SK-N-SH (cell line): ENCODE measurements around the gene IRF2BP1. TPM values are rescaled to one million over a fixed set of nuclear protein-coding genes. Genes with fewer than 3 reads are reported as not detected.

Experiments used
- CTCF ChIA-PET: fragments of 300-600, 350-600 bp; formaldehyde crosslinking; extraction: SDS; loops from one replicate; lab custom pipeline; 2021; lab: Yijun Ruan, JAX
- POLR2A ChIA-PET: fragments of 350-600 bp; sonication (Branson Sonifier 250); formaldehyde crosslinking; extraction: SDS; loops from one replicate; lab custom pipeline; 2020; ENCODE audit warnings: antibody characterized with exemption, inconsistent platforms; lab: Yijun Ruan, JAX
- DNase-seq: peaks from one replicate; pipeline ENCODE4 v3.0.0; 2012
- H2AFZ ChIP-seq: fragments of 200-600 bp; sonication (generic); 2 replicates; pipeline ENCODE4 v1.8.1; 2016; ENCODE audit warnings: antibody characterized with exemption, mild to moderate bottlenecking, low read depth
- H3F3A ChIP-seq: fragments of 200-600 bp; sonication (generic); replicated peaks from 2 replicates; pipeline ENCODE3; 2016; ENCODE audit warnings: antibody characterized with exemption, mild to moderate bottlenecking; ENCODE audit not compliant: insufficient read depth
- H3K27ac ChIP-seq, 2 experiments: fragments of 200-500 bp in 1 of 2; fragments of 200-600 bp in 1 of 2; sonication (Bioruptor generic) in 1 of 2; sonication (generic), shearing (Covaris generic) in 1 of 2; 2 replicates each; pipeline versions ENCODE4 v1.5.1 to v1.6.1; 2014 to 2016; ENCODE audit warnings: low read depth in 2 of 2, inconsistent platforms in 1 of 2, low read length in 1 of 2, mild to moderate bottlenecking in 1 of 2, mixed read lengths in 1 of 2
- H3K27me3 ChIP-seq: fragments of 200-600 bp; sonication (generic), shearing (Covaris generic); 2 replicates; pipeline ENCODE4 v1.6.1; 2016; ENCODE audit warnings: mixed run types; ENCODE audit not compliant: insufficient read depth
- H3K36me3 ChIP-seq, 2 experiments: fragments of 200-500 bp in 1 of 2; fragments of 200-600 bp in 1 of 2; sonication (Bioruptor generic) in 1 of 2; sonication (generic) in 1 of 2; replicated peaks in 1 of 2; 2 replicates each; pipeline versions ENCODE3 to v1.5.1; 2014 to 2016; ENCODE audit warnings: low read length in 1 of 2, mild to moderate bottlenecking in 1 of 2; ENCODE audit not compliant: insufficient read depth in 2 of 2, control insufficient read depth in 1 of 2
- H3K4me1 ChIP-seq, 2 experiments: fragments of 200-500 bp in 1 of 2; fragments of 200-600 bp in 1 of 2; sonication (Bioruptor generic) in 1 of 2; sonication (generic), shearing (Covaris generic) in 1 of 2; 2 replicates each; pipeline versions ENCODE4 v1.5.1 to v1.6.1; 2014 to 2016; ENCODE audit warnings: low read depth in 1 of 2, low read length in 1 of 2, mixed run types in 1 of 2; ENCODE audit not compliant: insufficient read depth in 2 of 2, control insufficient read depth in 1 of 2
- H3K4me2 ChIP-seq: fragments of 200-600 bp; sonication (generic), shearing (Covaris generic); 2 replicates; pipeline ENCODE4 v1.6.1; 2017; ENCODE audit warnings: mixed run types
- H3K4me3 ChIP-seq, 2 experiments: fragments of 200-500 bp in 1 of 2; fragments of 200-600 bp in 1 of 2; sonication (Bioruptor generic) in 1 of 2; sonication (generic), shearing (Covaris generic) in 1 of 2; 2 replicates each; pipeline versions ENCODE4 v1.5.1 to v1.8.1; 2014 to 2016; ENCODE audit warnings: low read depth in 2 of 2, inconsistent platforms in 1 of 2, low read length in 1 of 2, mild to moderate bottlenecking in 1 of 2, mixed read lengths in 1 of 2, moderate library complexity in 1 of 2
- H3K79me2 ChIP-seq: fragments of 200-600 bp; sonication (generic); 2 replicates; pipeline ENCODE4 v1.8.1; 2017; ENCODE audit warnings: mild to moderate bottlenecking; ENCODE audit not compliant: insufficient read depth
- H3K9ac ChIP-seq: fragments of 200-600 bp; sonication (generic); 2 replicates; pipeline ENCODE4 v1.6.1; 2017; ENCODE audit warnings: mixed run types
- H3K9me2 ChIP-seq: fragments of 200-600 bp; sonication (generic); 2 replicates; pipeline ENCODE4 v1.6.1; 2017; ENCODE audit warnings: mixed run types
- H3K9me3 ChIP-seq: fragments of 200-600 bp; sonication (generic); 2 replicates; pipeline ENCODE4 v1.6.1; 2017; ENCODE audit warnings: mixed run types, mild to moderate bottlenecking, moderate library complexity
- H4K20me1 ChIP-seq: fragments of 200-600 bp; sonication (generic); 2 replicates; pipeline ENCODE4 v1.6.1; 2017; ENCODE audit warnings: mild to moderate bottlenecking, mixed run types; ENCODE audit not compliant: insufficient read depth
- CTCF ChIP-seq: fragments of 200-600 bp; sonication (generic); IDR thresholded peaks from 2 replicates; pipeline ENCODE4 v1.6.1; 2017; ENCODE audit warnings: antibody characterized with exemption, mild to moderate bottlenecking, moderate library complexity
- EP300 ChIP-seq, 2 experiments: IDR thresholded peaks; 2 replicates each; pipeline versions ENCODE4 v1.4.0 to v1.6.1; 2012; ENCODE audit warnings: borderline replicate concordance in 1 of 2, low read depth in 1 of 2, low read length in 1 of 2
- MEF2A ChIP-seq: IDR thresholded peaks from 2 replicates; pipeline ENCODE4 v1.4.0; 2012; ENCODE audit warnings: low read depth, borderline replicate concordance
- MXI1 ChIP-seq: IDR thresholded peaks from 2 replicates; pipeline ENCODE4 v1.6.1; 2012; ENCODE audit warnings: mild to moderate bottlenecking, low read depth, low read length, improper control_type of control experiment
- TCF12 ChIP-seq: IDR thresholded peaks from 2 replicates; pipeline ENCODE4 v1.4.0; 2012
- USF2 ChIP-seq: fragments of 150-350 bp; IDR thresholded peaks from 2 replicates; pipeline ENCODE4 v1.6.1; 2017; ENCODE audit warnings: antibody characterized with exemption, low read length, low read depth, borderline replicate concordance
- ZBTB33 ChIP-seq: IDR thresholded peaks from 2 replicates; pipeline ENCODE4 v1.4.0; 2012; ENCODE audit warnings: low read depth, borderline replicate concordance
- WGBS: methylation state at CpG from one replicate; pipeline ENCODE4 v1.1.6; 2017; ENCODE audit warnings: low lambda C conversion rate; 5-methylcytosine and 5-hydroxymethylcytosine counted together
- polyA plus RNA-seq, 3 experiments: library from polyadenylated mRNA; depleted of rRNA; stranded (reverse); fragments of >200 nt; gene quantifications; 2 replicates each; pipeline ENCODE4 v1.2.3, GENCODE V29; 2012

The IRF2BP1 gene
- polyA plus RNA-seq, 1 of the 3 experiments (the other 2 are of a cell fraction), result 16.8 TPM

- 12% methylated on average over 22 of the region's 22 CpGs for WGBS
- POLR2A ChIA-PET, result interaction anchor here (0.6 to 1.1 kb wide), 5 partner anchors 18 to 192 kb away, joined by 3 to 8 read pairs (median 4); partner anchors contain the start of genes CCDC61 and IRF2BP1
- DNase-seq, result no peak
These were observed 22.6 kb downstream of the IRF2BP1 start for GRCh38 chr19:45863335-45863839.

More at GRCh38 chr19:45863335-45863839, 22.6 kb downstream of the IRF2BP1 start:
- Histone ChIP-seq H3K9me2 (no peaks in the 10 kb centered on the region), H3K27me3 (peaks cover 19% of the 10 kb centered on the region; the same call in 1 of the 2 replicates), H3K4me2 (peak overlapping the region; percentile 73), H4K20me1 (no peaks in the 10 kb centered on the region), H3K4me1 (peaks cover 0 to 6% of the 10 kb centered on the region in 2 experiments; a peak in 2 of 4 replicates), H3F3A (peaks cover 19% of the 10 kb centered on the region), H3K4me3 (peak overlapping the region; percentile 77 to 96), H3K9me3 (no peaks in the 10 kb centered on the region), H3K27ac (no peak overlapping the region), H2AFZ (peak overlapping the region; percentile 99), H3K9ac (no peak overlapping the region), H3K79me2 (peaks cover 44% of the 10 kb centered on the region), H3K36me3 (peaks cover 5 to 24% of the 10 kb centered on the region in 2 experiments)
- TF ChIP-seq EP300 (IDR thresholded peaks at IDR 0.05; ENCODE audit: borderline replicate concordance in 1 of 2, low read depth in 1 of 2, low read length in 1 of 2) (no peak), MXI1 (no peak), USF2 (no peak), MEF2A (no peak), ZBTB33 (0 out of 2 replicates have a peak, but pooled peaks have one; percentile 65), TCF12 (no peak), CTCF (no peak)
- CTCF ChIA-PET, result interaction anchor here (1.0 to 12.2 kb wide), 12 partner anchors 11 to 98 kb away, joined by 3 to 121 read pairs (median 5); partner anchors contain the start of genes IRF2BP1 and MYPOP
